ENCODE data around the gene MALT1.
A peak's percentile ranks its signal among the peaks of the same experiment; 100 is the strongest.

MALT1 gene

DNA sequence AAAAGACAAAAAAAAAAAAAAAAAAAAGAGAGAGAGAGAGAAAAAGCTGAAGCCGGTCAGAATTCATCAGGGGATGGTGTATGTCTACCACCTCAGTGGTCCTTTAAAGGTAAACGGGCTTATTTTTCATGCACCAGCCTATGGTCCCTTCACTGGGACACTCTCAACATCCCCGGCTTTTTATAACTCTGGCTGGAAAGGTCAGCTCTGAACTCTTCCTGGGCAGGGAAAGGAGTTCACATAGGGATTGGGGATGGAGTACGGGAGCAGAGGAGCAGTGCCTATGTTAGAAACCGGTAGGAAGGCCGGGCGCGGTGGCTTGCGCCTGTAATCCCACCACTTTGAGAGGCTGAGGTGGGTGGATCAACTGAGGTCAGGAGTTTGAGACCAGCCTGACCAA, 10.3 kb upstream of the MALT1 start:
- Histone ChIP-seq H3K9me3 (ENCODE audit: low read length) (peaks cover 2% of the 10 kb centered on the region), H3K4me1 (ENCODE audit: insufficient read depth, low read length) (no peaks in the 10 kb centered on the region), H3K27me3 (ENCODE audit: insufficient read depth, low read length) (no peaks in the 10 kb centered on the region), H2AFZ (ENCODE audit: low read depth, low read length) (no peak overlapping the region), H3K36me3 (ENCODE audit: insufficient read depth, low read length) (no peaks in the 10 kb centered on the region), H3K4me3 (ENCODE audit: low read length) (no peak overlapping the region)

GRCh38 chr18:58661423-58661822, 9.8 kb upstream of the MALT1 start:
- no peaks in the 10 kb centered on the region for H3K36me3 ChIP-seq (ENCODE audit: insufficient read depth, low read length)
- no peak overlapping the region for H2AFZ ChIP-seq (ENCODE audit: low read depth, low read length)
- peaks cover 2% of the 10 kb centered on the region for H3K9me3 ChIP-seq (ENCODE audit: low read length)
- H3K27me3 ChIP-seq (ENCODE audit: insufficient read depth, low read length), result no peaks in the 10 kb centered on the region
- H3K4me3 ChIP-seq (ENCODE audit: low read length), result no peak overlapping the region
- no peaks in the 10 kb centered on the region for H3K4me1 ChIP-seq (ENCODE audit: insufficient read depth, low read length)

- H3K27me3 ChIP-seq (ENCODE audit: insufficient read depth, low read length), result no peaks in the 10 kb centered on the region
- no peak overlapping the region for H3K4me3 ChIP-seq (ENCODE audit: low read length)
- no peak overlapping the region for H2AFZ ChIP-seq (ENCODE audit: low read depth, low read length)
- no peaks in the 10 kb centered on the region for H3K36me3 ChIP-seq (ENCODE audit: insufficient read depth, low read length)
- H3K9me3 ChIP-seq (ENCODE audit: low read length), result peaks cover 2% of the 10 kb centered on the region
- no peaks in the 10 kb centered on the region for H3K4me1 ChIP-seq (ENCODE audit: insufficient read depth, low read length)
Measured at GRCh38 chr18:58662118-58662517, 9.1 kb upstream of the MALT1 start.

GRCh38 chr18:58666176-58666575, 5.1 kb upstream of the MALT1 start:
- Histone ChIP-seq H3K27me3 (ENCODE audit: insufficient read depth, low read length) (no peaks in the 10 kb centered on the region), H3K36me3 (ENCODE audit: insufficient read depth, low read length) (no peaks in the 10 kb centered on the region), H3K4me3 (ENCODE audit: low read length) (no peak overlapping the region), H2AFZ (ENCODE audit: low read depth, low read length) (no peak overlapping the region), H3K9me3 (ENCODE audit: low read length) (no peaks in the 10 kb centered on the region), H3K4me1 (ENCODE audit: insufficient read depth, low read length) (peaks cover 9% of the 10 kb centered on the region)

GRCh38 chr18:58668211-58668610, 3.1 kb upstream of the MALT1 start:
- H3K4me1 ChIP-seq (ENCODE audit: insufficient read depth, low read length), result peaks cover 19% of the 10 kb centered on the region
- no peak overlapping the region for H2AFZ ChIP-seq (ENCODE audit: low read depth, low read length)
- H3K27me3 ChIP-seq (ENCODE audit: insufficient read depth, low read length), result no peaks in the 10 kb centered on the region
- no peak overlapping the region for H3K4me3 ChIP-seq (ENCODE audit: low read length)
- H3K9me3 ChIP-seq (ENCODE audit: low read length), result no peaks in the 10 kb centered on the region
- no peaks in the 10 kb centered on the region for H3K36me3 ChIP-seq (ENCODE audit: insufficient read depth, low read length)

- peaks cover under 1% of the 10 kb centered on the region for H3K9me3 ChIP-seq (ENCODE audit: low read length)
- no peaks in the 10 kb centered on the region for H3K36me3 ChIP-seq (ENCODE audit: insufficient read depth, low read length)
- no peak overlapping the region for H3K4me3 ChIP-seq (ENCODE audit: low read length)
- no peaks in the 10 kb centered on the region for H3K27me3 ChIP-seq (ENCODE audit: insufficient read depth, low read length)
- peaks cover 20% of the 10 kb centered on the region for H3K4me1 ChIP-seq (ENCODE audit: insufficient read depth, low read length)
- H2AFZ ChIP-seq (ENCODE audit: low read depth, low read length), result no peak overlapping the region
Measured at GRCh38 chr18:58668897-58669296, 2.4 kb upstream of the MALT1 start.

DNA sequence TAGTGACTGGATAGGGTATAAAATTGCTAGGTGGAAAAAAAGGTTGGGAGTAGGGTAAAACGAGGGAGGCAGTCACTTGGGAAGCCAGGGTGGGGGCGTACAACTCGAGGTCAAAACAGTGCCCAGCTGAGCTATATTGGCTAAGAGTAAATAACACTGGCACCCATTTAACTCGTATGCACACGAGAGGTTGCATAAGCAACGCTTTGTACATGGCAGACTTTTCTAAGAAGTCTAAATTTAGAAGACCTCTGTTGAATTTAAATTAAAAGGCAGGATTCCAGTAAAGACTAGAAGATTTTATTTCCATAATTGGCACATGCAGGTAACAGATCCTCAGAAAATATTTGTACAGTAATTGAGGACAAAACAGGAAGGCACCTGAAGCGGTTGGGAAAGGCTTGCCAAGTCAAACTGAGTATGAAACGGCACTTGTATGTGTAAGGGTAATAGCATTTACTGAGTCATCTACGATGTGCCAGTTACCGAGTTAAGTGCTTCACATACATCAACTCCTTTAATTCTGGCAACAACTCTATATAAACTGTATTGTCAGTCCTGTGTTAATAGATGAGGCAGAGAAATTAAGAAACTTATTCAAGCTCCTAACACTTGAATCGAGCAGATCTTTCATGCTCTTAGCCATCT, 1.4 kb upstream of the MALT1 start:
- Histone ChIP-seq H2AFZ (ENCODE audit: low read depth, low read length) (no peak overlapping the region), H3K4me1 (ENCODE audit: insufficient read depth, low read length) (peaks cover 20% of the 10 kb centered on the region), H3K4me3 (ENCODE audit: low read length) (peak overlapping the region; percentile 71), H3K36me3 (ENCODE audit: insufficient read depth, low read length) (no peaks in the 10 kb centered on the region), H3K27me3 (ENCODE audit: insufficient read depth, low read length) (no peaks in the 10 kb centered on the region), H3K9me3 (ENCODE audit: low read length) (peaks cover 2% of the 10 kb centered on the region)

DNA sequence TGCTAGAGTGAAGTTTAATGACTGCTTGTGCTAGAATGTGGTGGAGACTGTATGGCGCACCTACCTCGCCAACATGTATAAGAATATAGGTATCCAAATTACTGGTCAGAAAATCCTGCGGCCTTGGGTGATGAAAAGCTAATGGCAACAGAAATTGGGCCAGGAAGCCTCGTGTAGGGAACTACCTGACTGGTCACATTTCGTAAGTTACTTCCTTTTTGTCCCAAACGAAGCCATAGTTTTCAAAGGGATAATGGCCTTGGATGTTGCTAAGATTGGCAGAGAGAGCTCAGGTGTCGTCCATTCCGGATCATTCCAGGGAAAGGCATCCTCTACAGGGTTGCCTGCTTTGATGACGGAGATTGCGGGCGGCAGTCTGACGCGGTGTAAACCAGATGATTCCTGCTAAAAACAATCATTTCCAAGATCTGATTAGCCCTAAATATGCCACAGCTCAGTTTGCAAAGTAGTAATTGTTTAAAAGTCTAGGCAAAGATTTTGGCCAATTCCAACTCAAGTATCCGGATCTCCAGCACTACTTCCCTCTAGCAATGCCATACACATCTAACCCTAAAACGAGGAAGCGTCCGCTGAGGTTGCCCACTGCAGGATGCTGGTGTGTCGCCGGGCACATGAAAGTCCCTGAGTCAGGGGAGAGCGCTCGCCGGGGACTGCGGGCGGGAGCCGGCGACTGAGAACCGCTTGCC, 708 bp upstream of the MALT1 start:
- no peaks in the 10 kb centered on the region for H3K27me3 ChIP-seq (ENCODE audit: insufficient read depth, low read length)
- peaks cover 2% of the 10 kb centered on the region for H3K9me3 ChIP-seq (ENCODE audit: low read length)
- peak overlapping the region; percentile 20 for H2AFZ ChIP-seq (ENCODE audit: low read depth, low read length)
- H3K4me1 ChIP-seq (ENCODE audit: insufficient read depth, low read length), result peaks cover 20% of the 10 kb centered on the region
- H3K36me3 ChIP-seq (ENCODE audit: insufficient read depth, low read length), result no peaks in the 10 kb centered on the region
- peak overlapping the region; percentile 71 for H3K4me3 ChIP-seq (ENCODE audit: low read length)

GRCh38 chr18:58671632-58672564, 633 bp downstream of the MALT1 start:
- peaks cover 20% of the 10 kb centered on the region for H3K4me1 ChIP-seq (ENCODE audit: insufficient read depth, low read length)
- H3K36me3 ChIP-seq (ENCODE audit: insufficient read depth, low read length), result no peaks in the 10 kb centered on the region
- H3K27me3 ChIP-seq (ENCODE audit: insufficient read depth, low read length), result no peaks in the 10 kb centered on the region
- H3K4me3 ChIP-seq (ENCODE audit: low read length), result peak overlapping the region; percentile 71
- peak overlapping the region; percentile 78 for H2AFZ ChIP-seq (ENCODE audit: low read depth, low read length)
- peaks cover 2% of the 10 kb centered on the region for H3K9me3 ChIP-seq (ENCODE audit: low read length)

GRCh38 chr18:58674159-58674558, 2.9 kb downstream of the MALT1 start:
- peaks cover 2% of the 10 kb centered on the region for H3K9me3 ChIP-seq (ENCODE audit: low read length)
- no peak overlapping the region for H3K4me3 ChIP-seq (ENCODE audit: low read length)
- peaks cover 20% of the 10 kb centered on the region for H3K4me1 ChIP-seq (ENCODE audit: insufficient read depth, low read length)
- H3K27me3 ChIP-seq (ENCODE audit: insufficient read depth, low read length), result no peaks in the 10 kb centered on the region
- no peaks in the 10 kb centered on the region for H3K36me3 ChIP-seq (ENCODE audit: insufficient read depth, low read length)
- no peak overlapping the region for H2AFZ ChIP-seq (ENCODE audit: low read depth, low read length)

- H3K36me3 ChIP-seq (ENCODE audit: insufficient read depth, low read length), result no peaks in the 10 kb centered on the region
- H3K4me3 ChIP-seq (ENCODE audit: low read length), result no peak overlapping the region
- H2AFZ ChIP-seq (ENCODE audit: low read depth, low read length), result no peak overlapping the region
- H3K9me3 ChIP-seq (ENCODE audit: low read length), result peaks cover 2% of the 10 kb centered on the region
- peaks cover 18% of the 10 kb centered on the region for H3K4me1 ChIP-seq (ENCODE audit: insufficient read depth, low read length)
- no peaks in the 10 kb centered on the region for H3K27me3 ChIP-seq (ENCODE audit: insufficient read depth, low read length)
Measured at GRCh38 chr18:58674863-58675472, 3.7 kb downstream of the MALT1 start.

GRCh38 chr18:58676270-58676669, 5.0 kb downstream of the MALT1 start:
- peaks cover 5% of the 10 kb centered on the region for H3K36me3 ChIP-seq (ENCODE audit: insufficient read depth, low read length)
- peaks cover 11% of the 10 kb centered on the region for H3K4me1 ChIP-seq (ENCODE audit: insufficient read depth, low read length)
- H3K27me3 ChIP-seq (ENCODE audit: insufficient read depth, low read length), result no peaks in the 10 kb centered on the region
- peaks cover 2% of the 10 kb centered on the region for H3K9me3 ChIP-seq (ENCODE audit: low read length)
- no peak overlapping the region for H2AFZ ChIP-seq (ENCODE audit: low read depth, low read length)
- no peak overlapping the region for H3K4me3 ChIP-seq (ENCODE audit: low read length)
